Measurements from ENCODE around the gene HACL1. TPM values are rescaled to one million over a fixed set of nuclear protein-coding genes. Genes with fewer than 3 reads are reported as not detected.
"Not testable (repeated sequence)": the region's sequence is repeated elsewhere in the genome, so short reads cannot be mapped to it uniquely, and the experiment has no call there.

The HACL1 gene
- total RNA-seq, 1 donor from 2014 or later = 13.8 TPM

GRCh38 chr3:15538345-15538744 lies 63.0 kb downstream of the HACL1 start:
- H3K27ac ChIP-seq = no peak overlapping the region
- H3K4me1 ChIP-seq = peaks cover 0 to 4% of the 10 kb centered on the region in 2 donors
- intact Hi-C loops (cut with DNase I) = no loop called here
- no peak for TF ChIP-seq CTCF (IDR thresholded peaks at IDR 0.05)
- H3K9me3 ChIP-seq = no peaks in the 10 kb centered on the region
- H3K36me3 ChIP-seq = no peaks in the 10 kb centered on the region
- DNase-seq (ENCODE audit: low spot score in 2 of 2) = no peak
- H3K27me3 ChIP-seq = no peaks in the 10 kb centered on the region
- H3K4me3 ChIP-seq = no peak overlapping the region

GRCh38 chr3:15536856-15537255 lies 64.5 kb downstream of the HACL1 start:
- DNase-seq (ENCODE audit: low spot score in 2 of 2) = no peak
- no peaks in the 10 kb centered on the region for H3K4me1 ChIP-seq
- no peak for TF ChIP-seq CTCF (IDR thresholded peaks at IDR 0.05)
- no peak overlapping the region for H3K4me3 ChIP-seq
- intact Hi-C loops (cut with DNase I) = no loop called here
- H3K27ac ChIP-seq = no peak overlapping the region
- H3K9me3 ChIP-seq = no peaks in the 10 kb centered on the region
- H3K36me3 ChIP-seq = no peaks in the 10 kb centered on the region
- H3K27me3 ChIP-seq = no peaks in the 10 kb centered on the region

GRCh38 chr3:15535732-15536131 lies 65.6 kb downstream of the HACL1 start:
- no peak overlapping the region for H3K27ac ChIP-seq
- H3K27me3 ChIP-seq = no peaks in the 10 kb centered on the region
- no peaks in the 10 kb centered on the region for H3K4me1 ChIP-seq
- intact Hi-C loops (cut with DNase I) = no loop called here
- DNase-seq (ENCODE audit: low spot score in 2 of 2) = no peak
- no peak overlapping the region for H3K4me3 ChIP-seq
- H3K36me3 ChIP-seq = no peaks in the 10 kb centered on the region
- TF ChIP-seq CTCF (IDR thresholded peaks at IDR 0.05) = no peak
- no peaks in the 10 kb centered on the region for H3K9me3 ChIP-seq

- H3K9me3 ChIP-seq; H3K4me1 ChIP-seq; H3K36me3 ChIP-seq; H3K27me3 ChIP-seq; DNase-seq (ENCODE audit: low spot score in 2 of 2); H3K4me3 ChIP-seq; H3K27ac ChIP-seq; intact Hi-C loops (cut with DNase I): not testable (repeated sequence)
These were observed 68.8 kb downstream of the HACL1 start for GRCh38 chr3:15532614-15533013.

- Histone ChIP-seq H3K4me3 (no peak overlapping the region), H3K36me3 (no peaks in the 10 kb centered on the region), H3K27me3 (no peaks in the 10 kb centered on the region), H3K27ac (no peak overlapping the region), H3K9me3 (no peaks in the 10 kb centered on the region), H3K4me1 (no peaks in the 10 kb centered on the region)
- TF ChIP-seq CTCF (IDR thresholded peaks at IDR 0.05) = no peak
- no peak for DNase-seq (ENCODE audit: low spot score in 2 of 2)
- intact Hi-C loops (cut with DNase I) = no loop called here
These were observed 70.0 kb downstream of the HACL1 start for GRCh38 chr3:15531346-15531745.

GRCh38 chr3:15528854-15529537 lies 72.4 kb downstream of the HACL1 start:
- no peak for TF ChIP-seq CTCF (IDR thresholded peaks at IDR 0.05)
- no peak overlapping the region for H3K27ac ChIP-seq
- H3K36me3 ChIP-seq = no peaks in the 10 kb centered on the region
- H3K4me3 ChIP-seq = no peak overlapping the region
- DNase-seq (ENCODE audit: low spot score in 2 of 2) = no peak
- H3K9me3 ChIP-seq = no peaks in the 10 kb centered on the region
- no peaks in the 10 kb centered on the region for H3K4me1 ChIP-seq
- H3K27me3 ChIP-seq = no peaks in the 10 kb centered on the region
- intact Hi-C loops (cut with DNase I) = no loop called here

Data from ascending aorta (tissue), 2 donors.